NCI-H128 (cell line): ENCODE data around the gene ARHGAP22.
"Not testable (repeated sequence)": the region's sequence is repeated elsewhere in the genome, so short reads cannot be mapped to it uniquely, and the experiment has no call there.

Experiments
- DNase-seq: peaks from one replicate; lab custom pipeline; 2025; ENCODE audit not compliant: unreplicated experiment; lab: John Stamatoyannopoulos, UW

ARHGAP22 gene, protein sequence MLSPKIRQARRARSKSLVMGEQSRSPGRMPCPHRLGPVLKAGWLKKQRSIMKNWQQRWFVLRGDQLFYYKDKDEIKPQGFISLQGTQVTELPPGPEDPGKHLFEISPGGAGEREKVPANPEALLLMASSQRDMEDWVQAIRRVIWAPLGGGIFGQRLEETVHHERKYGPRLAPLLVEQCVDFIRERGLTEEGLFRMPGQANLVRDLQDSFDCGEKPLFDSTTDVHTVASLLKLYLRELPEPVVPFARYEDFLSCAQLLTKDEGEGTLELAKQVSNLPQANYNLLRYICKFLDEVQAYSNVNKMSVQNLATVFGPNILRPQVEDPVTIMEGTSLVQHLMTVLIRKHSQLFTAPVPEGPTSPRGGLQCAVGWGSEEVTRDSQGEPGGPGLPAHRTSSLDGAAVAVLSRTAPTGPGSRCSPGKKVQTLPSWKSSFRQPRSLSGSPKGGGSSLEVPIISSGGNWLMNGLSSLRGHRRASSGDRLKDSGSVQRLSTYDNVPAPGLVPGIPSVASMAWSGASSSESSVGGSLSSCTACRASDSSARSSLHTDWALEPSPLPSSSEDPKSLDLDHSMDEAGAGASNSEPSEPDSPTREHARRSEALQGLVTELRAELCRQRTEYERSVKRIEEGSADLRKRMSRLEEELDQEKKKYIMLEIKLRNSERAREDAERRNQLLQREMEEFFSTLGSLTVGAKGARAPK

DNA sequence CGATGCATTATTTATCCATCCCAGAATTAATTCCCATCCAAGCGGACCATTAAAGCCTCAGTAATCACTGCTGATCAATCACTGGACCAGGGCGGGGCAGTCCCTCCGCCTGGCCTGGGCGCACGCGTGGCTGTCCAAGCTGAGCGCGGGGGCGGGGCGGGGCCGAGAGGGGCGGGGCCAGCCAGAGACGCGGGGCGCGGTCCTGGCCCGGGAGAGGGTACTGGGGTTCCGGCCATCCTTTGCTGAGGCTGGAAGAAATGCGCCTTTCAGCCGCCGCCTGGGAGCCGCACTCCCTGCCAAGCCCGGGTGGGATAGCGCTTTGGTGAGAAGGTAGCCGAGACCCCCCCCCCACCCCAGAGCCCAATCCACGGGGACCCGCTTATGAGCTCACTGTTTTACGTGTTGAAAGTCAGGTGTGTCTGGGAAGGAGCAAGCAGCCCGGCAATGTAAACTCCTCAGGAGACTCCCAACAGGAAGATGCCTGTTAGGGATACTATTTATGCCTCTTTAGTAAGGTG, at the start of gene ARHGAP22:
Gene ARHGAP22 (minus strand): TSS at position 83 of the 518 bp plus-strand sequence. CDS start 277 bp downstream, outside the sequence.
- no peak for DNase-seq

DNA sequence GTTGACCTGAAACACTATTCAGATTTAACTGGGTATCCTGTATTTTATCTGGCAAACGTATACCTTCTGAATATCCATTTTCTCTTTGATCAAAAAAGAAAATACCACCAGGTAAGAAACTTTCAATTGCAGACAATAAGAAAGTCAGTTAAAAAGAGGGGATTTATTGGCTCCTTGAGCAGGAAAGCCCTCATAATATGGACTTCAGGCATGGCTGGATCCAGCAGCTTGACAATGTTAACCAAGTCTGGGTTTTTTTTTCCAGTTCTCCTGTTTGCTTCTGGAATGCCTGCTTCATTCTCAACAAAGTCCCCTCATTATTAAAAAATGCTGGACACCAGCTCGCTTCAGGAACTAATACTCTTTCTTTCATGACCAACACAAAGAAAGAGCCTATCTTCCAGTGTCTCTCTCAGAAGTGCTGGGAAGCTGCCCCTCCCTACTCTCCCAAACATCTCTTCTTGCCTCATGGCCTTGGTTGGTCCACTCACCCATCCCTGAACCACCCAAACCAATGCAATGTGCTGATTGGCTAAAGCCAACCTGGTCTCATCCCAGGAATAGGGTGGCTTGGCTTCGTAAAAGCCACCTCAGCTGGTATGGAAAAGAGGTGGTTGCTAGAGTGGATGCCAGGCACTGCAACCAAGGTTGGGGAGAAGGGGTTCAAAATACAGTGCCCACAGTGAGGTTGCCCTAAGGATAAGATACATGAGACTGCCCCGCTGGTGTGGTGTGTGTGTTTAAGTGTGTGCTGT, 49.2 kb upstream of the ARHGAP22 start:
- no peak for DNase-seq

DNA sequence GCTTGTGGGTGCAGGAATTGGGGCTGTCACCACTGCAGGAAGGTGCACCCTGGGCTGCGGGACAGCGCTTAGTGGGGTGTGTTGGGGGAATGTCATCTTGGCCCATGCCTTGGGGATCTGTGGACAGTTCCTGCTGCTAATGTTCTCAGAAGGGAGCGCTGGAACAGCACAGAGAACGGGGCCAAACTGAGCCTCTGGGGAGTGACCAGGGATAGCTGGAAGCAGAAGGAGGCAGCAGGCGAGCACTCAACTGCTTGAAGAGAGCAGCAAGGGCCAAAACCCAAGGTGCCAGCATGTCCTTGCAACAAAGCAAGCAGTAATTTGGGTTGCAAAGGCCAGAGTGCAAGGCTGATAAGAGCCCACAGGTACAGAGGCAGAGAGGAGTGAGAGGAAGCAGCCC, 48.5 kb upstream of the ARHGAP22 start:
- no peak for DNase-seq

DNA sequence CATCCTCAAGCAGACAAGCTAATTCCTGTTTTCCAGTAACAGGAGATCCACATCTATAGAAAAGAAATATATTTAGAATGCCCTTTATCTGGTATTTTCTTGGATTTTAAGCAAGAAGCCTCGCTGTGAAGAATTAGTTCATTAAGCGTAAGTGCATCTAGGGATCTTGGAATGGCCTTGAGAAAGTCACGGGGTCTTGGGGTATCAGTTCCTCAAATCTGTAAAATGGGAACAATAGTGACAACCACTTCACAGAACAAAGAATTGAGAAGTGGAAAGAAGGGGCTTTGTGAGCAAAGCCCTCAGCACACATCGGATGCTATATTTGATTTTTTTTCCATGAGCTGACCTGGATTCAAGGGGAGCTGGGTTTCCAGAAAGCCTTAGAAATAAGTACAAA, 47.5 kb upstream of the ARHGAP22 start:
- no peak for DNase-seq

DNA sequence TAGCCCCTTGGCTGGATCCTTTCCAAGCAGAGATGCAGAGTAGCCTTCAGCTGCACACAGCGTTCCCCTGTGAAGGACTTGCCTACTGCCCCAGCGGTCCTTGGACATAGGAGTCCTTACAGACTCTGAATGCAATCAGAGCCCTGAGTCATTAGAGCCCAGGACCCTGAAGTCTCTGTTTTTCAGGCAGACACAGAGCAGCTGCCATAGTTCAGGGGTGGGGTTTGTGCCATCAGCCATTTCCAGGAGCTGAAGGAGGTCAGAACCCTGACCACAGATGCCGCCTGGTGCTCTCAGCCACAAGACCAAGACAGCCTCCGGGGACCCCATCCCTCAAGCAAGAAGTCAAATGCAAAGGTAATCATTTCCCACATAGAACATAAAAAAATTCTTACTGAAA, 47.0 kb upstream of the ARHGAP22 start:
- no peak for DNase-seq

DNA sequence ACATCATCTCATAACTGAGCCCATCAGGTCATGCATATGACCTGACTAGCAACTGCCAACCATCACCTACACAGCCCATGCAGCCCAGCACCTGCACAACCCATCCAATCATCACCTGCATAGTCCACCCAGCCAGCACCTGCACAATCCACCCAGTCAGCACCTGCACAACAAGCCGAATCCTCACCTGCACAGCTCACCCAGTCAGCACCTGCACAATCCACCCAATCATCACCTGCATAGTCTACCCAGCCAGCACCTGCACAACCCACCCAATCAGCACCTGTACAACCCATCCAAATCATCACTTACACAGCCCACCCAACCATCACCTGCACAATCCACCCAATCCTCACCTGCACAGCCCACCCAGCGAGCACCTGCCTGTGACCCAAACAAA, 46.4 kb upstream of the ARHGAP22 start:
- no peak for DNase-seq

DNA sequence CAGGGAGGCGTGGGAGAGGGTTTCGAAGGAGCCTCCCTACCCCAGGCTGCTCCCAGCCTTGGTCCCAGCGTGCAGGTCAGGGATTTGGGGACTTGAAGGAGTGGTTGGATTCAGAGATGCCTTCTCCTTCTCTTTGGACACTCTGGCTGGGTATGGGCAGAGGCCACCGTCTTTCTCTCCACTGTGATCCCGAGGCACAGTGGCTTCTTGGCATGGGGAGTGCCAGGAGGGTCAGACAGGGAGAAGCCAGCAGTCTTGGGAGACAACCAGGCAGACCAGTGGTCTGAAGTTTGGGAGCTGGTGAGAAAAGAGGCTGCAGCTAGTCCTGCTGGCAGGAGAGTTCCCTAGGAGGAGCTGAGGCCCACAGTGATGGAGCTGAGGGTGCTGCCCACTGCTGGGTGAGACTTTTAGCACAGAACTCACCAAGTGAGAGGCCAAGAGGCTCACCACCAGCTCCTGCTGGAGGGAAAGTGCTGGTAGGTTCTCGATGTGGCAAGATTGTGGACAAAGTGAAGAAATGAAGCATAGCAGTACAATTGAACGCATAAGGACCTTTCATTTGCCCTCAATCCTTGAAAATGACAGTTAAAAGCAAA, 44.6 kb upstream of the ARHGAP22 start:
- no peak for DNase-seq

DNA sequence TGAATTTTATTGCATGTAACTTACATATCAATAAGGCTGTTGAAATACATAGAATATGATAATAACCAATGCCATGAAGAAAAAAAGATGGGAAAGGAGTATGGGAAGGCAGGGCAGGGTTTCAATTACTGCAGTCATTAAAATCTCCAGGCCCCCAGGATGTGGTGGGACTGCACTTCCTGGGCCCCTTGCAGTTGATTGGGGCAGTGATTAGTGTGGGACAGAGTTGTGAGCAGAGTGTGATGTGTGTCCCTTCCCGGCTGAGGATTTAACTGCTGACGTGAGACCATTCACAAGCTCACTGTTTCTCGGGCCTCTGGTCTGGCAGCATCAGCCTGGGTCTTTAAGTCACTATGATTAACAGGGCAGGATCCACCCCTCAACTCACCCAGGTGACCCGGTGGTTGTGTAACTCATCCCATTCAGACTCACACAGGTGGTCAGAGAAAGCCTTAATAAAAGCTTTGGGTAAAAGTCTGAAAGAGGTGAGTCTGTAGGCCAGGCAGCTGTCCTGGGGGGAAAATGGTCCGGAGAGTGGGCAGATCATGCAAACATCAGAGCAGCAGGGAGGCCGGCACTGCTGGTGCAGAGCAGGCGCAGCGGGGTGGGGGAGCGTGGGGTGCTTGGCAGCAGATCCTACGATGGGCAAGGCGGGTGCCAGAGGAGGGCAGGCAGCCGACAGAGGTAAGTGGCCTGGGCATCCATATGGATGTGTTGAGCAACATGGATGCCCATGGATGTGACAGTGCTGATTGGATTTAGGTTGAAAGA, 43.5 kb upstream of the ARHGAP22 start:
- DNase-seq: no peak

DNA sequence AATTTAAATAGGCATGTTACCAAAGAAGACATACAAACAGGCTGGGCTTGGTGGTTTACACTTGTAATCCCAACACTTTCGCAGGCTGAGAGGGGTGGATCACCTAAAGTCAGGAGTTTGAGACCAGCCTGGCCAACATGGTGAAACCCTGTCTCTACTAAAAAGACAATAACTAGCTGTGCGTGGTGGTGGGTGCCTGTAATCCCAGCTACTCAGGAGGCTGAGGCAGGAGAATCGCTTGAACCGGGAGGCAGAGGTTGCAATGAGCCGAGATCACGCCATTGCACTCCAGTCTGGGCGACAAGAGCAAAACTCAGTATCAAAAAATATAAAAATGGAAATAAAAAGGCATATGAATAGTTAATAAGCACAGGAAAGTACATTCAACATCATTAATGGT, 42.2 kb upstream of the ARHGAP22 start:
- not testable (repeated sequence) for DNase-seq

DNA sequence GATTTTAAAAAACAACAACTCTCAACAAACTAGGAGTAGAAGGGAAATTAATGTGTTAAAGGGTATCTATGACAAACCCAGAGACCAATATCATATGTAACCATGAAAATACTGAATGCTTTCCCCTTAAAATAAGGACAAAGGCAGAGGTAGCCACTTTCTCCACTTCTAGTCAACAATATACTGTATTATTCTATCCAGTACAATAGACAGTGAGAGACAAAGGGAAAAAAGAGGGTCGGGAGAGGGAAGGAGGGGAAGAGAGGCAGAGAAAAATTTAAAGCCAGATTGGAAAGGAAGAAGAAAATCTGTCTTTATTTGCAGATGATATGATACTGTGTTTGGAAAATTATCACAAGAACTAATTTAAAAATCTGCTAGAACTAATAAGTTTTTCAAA, 40.7 kb upstream of the ARHGAP22 start:
- DNase-seq: no peak

DNA sequence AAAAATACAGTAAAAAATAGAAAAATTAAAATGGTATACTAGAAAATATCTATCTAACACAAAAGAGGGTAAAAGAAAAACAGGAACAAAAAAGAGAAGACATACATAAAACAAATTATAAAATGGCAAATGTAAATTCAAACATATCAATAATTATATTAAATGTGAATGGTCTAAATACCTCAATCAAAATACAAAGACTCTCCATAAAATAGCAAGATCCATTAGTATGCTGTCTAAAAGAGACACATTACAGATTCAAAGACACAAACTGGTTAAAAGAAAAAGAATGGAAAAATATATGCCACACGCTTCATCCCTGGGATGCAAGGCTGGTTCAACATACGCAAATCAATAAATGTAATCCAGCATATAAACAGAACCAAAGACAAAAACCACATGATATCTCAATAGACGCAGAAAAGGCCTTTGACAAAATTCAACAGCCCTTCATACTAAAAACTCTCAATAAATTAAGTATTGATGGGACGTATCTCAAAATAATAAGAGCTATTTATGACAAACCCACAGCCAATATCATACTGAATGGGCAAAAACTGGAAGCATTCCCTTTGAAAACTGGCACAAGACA, 36.3 kb upstream of the ARHGAP22 start:
- not testable (repeated sequence) for DNase-seq

DNA sequence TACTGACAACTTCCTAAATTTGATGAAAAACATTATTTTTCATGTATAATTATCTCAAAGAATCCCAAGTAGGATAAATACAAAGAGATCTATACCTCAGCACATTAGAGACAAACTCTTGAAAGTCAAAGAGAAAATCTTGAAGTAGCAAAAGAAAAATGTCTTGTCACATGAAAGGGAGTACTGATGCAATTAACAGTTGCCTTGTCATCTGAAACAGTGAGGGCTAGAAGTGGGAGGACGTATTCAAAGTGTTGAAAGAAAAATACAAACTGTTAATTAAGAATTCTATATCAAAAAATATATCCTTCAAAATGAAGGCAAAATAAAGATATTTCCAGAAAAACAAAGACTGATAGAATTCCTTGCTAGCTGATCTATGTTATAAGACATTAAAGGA, 35.5 kb upstream of the ARHGAP22 start:
- no peak for DNase-seq

DNA sequence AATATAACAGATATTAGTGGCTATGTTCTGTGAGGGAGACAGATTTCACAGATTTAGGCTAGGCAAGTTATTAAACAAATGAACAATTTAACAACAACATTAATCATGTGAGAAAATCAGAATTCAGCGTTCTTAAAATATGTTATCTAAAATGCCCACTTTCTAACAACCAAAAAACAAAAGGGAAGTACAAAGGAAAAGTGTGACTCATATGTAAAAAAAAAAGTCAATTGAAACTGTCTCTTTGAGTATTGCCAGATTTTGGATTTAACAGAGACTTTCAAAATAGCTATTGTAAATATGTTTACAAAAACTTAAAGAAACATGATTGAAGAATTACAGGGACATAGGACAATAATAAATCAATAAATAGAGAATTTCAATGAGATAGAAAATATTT, 34.8 kb upstream of the ARHGAP22 start:
- no peak for DNase-seq

DNA sequence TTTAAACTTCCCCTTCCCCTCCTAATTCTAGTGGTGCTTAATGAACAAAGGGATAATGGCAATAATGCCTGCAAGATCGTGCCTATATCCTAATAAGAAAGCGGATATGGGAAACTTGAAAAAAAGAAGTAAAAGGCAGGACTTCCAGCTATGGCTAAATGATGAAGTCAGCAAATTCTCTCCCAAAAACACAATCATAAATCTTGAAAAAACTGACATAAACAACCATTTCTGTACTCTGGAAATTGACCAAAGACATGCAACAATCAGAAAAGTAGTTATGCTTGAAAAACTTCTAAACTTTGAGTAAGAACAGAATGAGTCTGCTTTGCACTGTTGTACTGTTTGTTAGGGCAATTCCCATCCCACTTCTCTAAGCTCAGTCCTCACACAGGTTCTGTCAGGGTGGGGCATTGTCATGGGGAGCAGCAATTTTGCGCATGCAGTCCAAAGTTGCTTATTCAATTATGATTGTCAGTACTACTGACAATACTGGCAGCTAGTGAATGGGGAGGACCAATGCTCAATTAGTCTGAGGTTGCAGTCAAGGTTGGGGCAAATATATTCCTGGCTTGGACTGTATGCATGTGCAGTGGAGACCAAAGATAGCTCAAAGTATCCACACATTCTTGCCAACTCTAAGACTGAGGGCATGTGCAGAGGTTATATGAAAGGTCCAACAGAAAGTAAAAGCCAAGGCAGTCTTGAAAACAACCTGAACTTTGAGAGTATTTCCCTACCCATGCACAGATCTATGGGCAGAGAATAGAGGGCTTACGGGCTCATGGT, 34.1 kb upstream of the ARHGAP22 start:
- no peak for DNase-seq

DNA sequence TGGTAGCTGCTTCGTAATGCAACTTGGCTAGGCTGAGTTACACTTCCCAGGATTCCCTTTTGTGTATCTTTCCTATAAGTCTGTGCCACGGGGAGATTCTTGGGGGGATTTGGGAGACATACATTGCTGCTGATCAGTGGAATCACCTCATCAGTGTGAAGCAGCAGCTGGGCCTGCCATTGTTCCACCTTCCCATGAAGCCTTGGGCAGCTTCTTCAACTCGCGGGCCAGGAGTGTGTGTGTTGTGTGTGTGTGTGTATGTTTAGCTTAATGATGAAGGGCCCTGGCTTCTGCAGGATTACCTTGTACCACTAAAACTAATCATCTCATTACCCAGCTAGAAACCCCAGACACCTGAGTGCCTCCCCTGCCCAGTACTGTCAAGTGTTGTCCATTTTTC, 33.3 kb upstream of the ARHGAP22 start:
- no peak for DNase-seq

DNA sequence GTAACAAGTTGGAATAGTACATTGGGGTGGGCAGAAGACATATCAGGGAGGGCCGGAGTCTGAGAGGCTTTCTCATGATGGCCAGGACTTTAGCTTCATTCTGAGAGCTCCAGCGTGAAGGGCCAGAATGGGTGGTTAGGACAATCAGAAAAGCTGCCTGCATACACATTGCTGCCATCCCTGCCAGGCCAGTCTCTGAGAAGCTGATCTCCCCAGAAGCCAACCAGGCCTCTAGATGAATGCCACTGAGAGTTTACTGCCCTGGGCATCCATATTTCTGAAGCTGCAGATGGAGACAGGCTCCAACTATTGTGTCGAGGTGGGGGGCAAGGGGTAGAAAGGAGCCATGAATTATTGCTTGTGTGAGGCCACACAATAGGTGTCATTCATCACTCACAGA, 32.0 kb upstream of the ARHGAP22 start:
- no peak for DNase-seq

DNA sequence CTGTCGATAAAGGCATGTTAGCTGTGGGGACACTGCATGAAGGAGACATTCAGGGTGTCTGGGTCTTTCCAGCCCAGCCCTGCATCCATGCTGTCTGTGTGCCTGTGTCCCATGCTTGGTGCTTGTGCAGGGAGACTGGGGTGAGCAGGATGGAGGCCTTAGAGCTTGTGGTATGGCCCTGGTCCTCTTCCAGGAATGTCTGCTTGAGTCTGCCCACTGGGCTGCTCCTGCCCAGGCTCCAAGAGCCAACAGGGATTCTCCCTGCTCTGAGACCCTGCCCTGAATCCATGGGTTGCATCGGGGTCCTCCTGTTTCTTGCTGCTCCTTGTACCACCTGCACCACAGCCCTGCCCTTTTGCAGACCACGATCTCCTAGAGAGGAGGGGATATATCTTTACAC, 31.4 kb upstream of the ARHGAP22 start:
- no peak for DNase-seq

DNA sequence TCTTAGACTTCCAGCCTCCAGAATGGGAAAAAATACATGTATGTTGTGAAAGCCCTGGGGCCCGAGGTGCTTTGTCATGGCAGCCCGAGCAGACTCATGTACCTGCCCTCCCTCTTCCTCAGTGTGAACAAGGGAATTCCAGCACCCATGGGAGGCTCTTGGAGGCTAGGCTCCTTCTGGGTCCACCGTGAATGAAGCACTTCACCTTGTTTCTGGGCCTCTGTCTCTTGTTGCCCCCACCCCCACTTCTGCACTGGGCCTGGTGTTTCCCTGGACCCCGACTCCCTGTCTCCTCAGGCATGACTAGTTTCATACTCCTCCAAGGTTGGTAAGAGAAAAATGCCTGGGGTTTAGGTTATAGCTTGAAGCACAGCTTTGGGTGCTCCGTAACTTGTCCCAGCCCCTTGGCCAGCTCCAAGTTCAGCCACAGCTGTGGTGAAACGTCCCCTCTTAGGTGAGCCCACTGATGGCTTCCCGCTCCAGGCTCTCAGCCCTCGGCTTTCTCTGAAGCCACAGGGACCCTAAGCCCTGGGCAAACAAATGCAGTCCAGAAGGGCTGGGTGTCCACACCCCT, 30.2 kb upstream of the ARHGAP22 start:
- no peak for DNase-seq
